ENCODE results near the gene ICE2. TPM values are rescaled to one million over a fixed set of nuclear protein-coding genes. Genes with fewer than 3 reads are reported as not detected.

The ICE2 gene
- total and polyA plus RNA-seq, 5 donors, result 11.0 to 31.3 (median 30.1) TPM

DNA sequence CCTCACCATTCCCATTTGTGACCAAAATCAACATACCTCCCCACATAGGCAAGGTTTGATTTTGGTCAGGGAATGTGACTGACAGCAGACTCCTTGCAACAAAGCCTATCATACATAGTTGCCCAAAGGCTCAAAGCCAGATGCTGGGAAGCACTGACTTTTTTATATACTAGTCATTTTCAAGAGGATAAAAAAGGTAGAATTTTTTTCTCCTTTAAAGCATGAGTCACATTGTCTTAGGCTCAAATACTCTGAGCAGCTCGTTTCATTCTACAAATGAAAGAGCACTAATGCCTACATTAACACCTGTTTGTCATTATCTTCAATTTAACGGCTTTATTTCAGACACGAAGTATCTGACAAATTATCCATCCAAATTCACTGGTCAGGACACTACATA is 36.2 kb downstream of the ICE2 start:
- no peaks in the 10 kb centered on the region for H3K4me1 ChIP-seq (ENCODE audit: control insufficient read depth, insufficient read depth, low read length)
- DNase-seq, result no peak
- intact Hi-C loops (cut with DNase I), result loop anchor here (5.0 to 10.0 kb wide), 2 partner anchors 85 to 88 kb away; no protein-coding TSS in a partner anchor
- no peaks in the 10 kb centered on the region for H3K27me3 ChIP-seq (ENCODE audit: control insufficient read depth, insufficient read depth)
- 80% methylated on average over 3 of the region's 3 CpGs for WGBS
- H3K27ac ChIP-seq (ENCODE audit: low read length), result no peak overlapping the region
- H3K9me3 ChIP-seq (ENCODE audit: control insufficient read depth, low read length), result no peaks in the 10 kb centered on the region
- no peak for ATAC-seq
- no peak overlapping the region for H3K4me3 ChIP-seq (ENCODE audit: low read length)

- intact Hi-C loops (cut with DNase I), result loop anchor here (5.0 to 10.0 kb wide), 2 partner anchors 85 to 87 kb away; no protein-coding TSS in a partner anchor
Measured at GRCh38 chr15:60442031-60442650, 36.8 kb downstream of the ICE2 start.

GRCh38 chr15:60441331-60441730 is 37.6 kb downstream of the ICE2 start:
- no peaks in the 10 kb centered on the region for H3K9me3 ChIP-seq (ENCODE audit: control insufficient read depth, low read length)
- WGBS, result 85% methylated on average over 1 of the region's 1 CpG
- no peaks in the 10 kb centered on the region for H3K27me3 ChIP-seq (ENCODE audit: control insufficient read depth, insufficient read depth)
- intact Hi-C loops (cut with DNase I), result loop anchor here (5.0 to 10.0 kb wide), 2 partner anchors 84 to 87 kb away; no protein-coding TSS in a partner anchor
- no peak overlapping the region for H3K27ac ChIP-seq (ENCODE audit: low read length)
- no peak for DNase-seq
- H3K4me1 ChIP-seq (ENCODE audit: control insufficient read depth, insufficient read depth, low read length), result no peaks in the 10 kb centered on the region
- ATAC-seq, result no peak
- H3K4me3 ChIP-seq (ENCODE audit: low read length), result no peak overlapping the region

More at GRCh38 chr15:60442031-60442650, 36.8 kb downstream of the ICE2 start:
- Histone ChIP-seq H3K4me3 (ENCODE audit: low read length) (no peak overlapping the region), H3K9me3 (ENCODE audit: control insufficient read depth, low read length) (no peaks in the 10 kb centered on the region), H3K4me1 (ENCODE audit: control insufficient read depth, insufficient read depth, low read length) (no peaks in the 10 kb centered on the region), H3K27me3 (ENCODE audit: control insufficient read depth, insufficient read depth) (no peaks in the 10 kb centered on the region), H3K27ac (ENCODE audit: low read length) (no peak overlapping the region)
- DNase-seq (no peak), ATAC-seq (no peak)
- 80% methylated on average over 2 of the region's 2 CpGs for WGBS

DNA sequence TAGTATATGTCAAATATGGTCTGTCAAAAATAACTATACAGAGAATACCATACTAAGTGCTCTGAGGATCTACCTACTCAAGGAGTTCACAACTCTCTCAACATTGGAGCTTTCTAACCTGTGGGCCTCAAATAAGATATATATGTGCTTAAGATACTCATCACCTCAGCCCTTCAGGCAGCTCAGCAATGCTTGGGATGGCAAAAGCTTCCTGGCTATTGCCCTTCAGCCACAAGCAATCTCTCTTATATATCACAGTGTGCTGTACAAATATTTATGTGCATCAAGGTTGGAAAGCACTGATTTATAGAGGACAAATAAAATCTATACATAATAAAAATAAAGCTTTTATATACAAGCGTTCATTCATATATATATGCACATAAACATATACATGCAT is 40.3 kb downstream of the ICE2 start:
- no peaks in the 10 kb centered on the region for H3K9me3 ChIP-seq (ENCODE audit: control insufficient read depth, low read length)
- WGBS, result 96% methylated on average over 1 of the region's 1 CpG
- no peak for DNase-seq
- no peak for ATAC-seq
- no peaks in the 10 kb centered on the region for H3K27me3 ChIP-seq (ENCODE audit: control insufficient read depth, insufficient read depth)
- H3K4me1 ChIP-seq (ENCODE audit: control insufficient read depth, insufficient read depth, low read length), result no peaks in the 10 kb centered on the region
- intact Hi-C loops (cut with DNase I), result no loop called here
- no peak overlapping the region for H3K27ac ChIP-seq (ENCODE audit: low read length)
- no peak overlapping the region for H3K4me3 ChIP-seq (ENCODE audit: low read length)

- intact Hi-C loops (cut with DNase I), result no loop called here
- no peak overlapping the region for H3K27ac ChIP-seq (ENCODE audit: low read length)
- H3K27me3 ChIP-seq (ENCODE audit: control insufficient read depth, insufficient read depth), result no peaks in the 10 kb centered on the region
- ATAC-seq (no peak), DNase-seq (no peak)
- H3K4me3 ChIP-seq (ENCODE audit: low read length), result no peak overlapping the region
- no peaks in the 10 kb centered on the region for H3K9me3 ChIP-seq (ENCODE audit: control insufficient read depth, low read length)
- H3K4me1 ChIP-seq (ENCODE audit: control insufficient read depth, insufficient read depth, low read length), result no peaks in the 10 kb centered on the region
- 96% methylated on average over 1 of the region's 1 CpG for WGBS
Measured at GRCh38 chr15:60428935-60429334, 50.0 kb downstream of the ICE2 start.

DNA sequence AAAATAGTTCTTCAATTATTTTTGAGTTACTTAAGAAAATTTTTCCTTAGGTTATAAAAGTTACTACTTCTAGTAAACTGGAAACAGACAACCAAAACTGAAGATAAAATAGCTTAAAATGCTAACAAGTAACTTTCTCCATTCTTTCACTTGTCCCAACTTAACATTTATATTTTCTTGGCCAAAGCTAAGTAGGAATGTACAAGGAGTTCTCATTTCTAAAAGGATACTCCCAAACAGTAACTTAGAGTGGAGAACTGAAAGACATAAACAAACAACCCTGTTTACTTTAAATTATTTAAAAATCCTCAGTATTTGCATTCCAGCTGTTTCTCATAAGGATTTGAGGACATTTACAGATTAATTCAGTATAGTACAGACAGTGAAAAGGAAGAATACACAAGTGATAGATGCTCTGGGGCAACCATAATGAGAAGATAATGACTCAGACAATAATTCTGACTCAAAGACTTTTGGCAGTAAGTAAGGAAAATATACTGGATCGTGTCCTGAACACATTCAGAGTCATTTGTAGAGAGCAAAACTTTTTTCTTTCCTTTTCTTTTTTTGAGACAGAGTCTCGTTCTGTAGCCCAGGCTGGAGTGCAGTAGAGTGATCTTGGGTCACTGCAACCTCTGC is 52.0 kb downstream of the ICE2 start:
- no peak for DNase-seq
- Histone ChIP-seq H3K4me3 (ENCODE audit: low read length) (no peak overlapping the region), H3K27me3 (ENCODE audit: control insufficient read depth, insufficient read depth) (no peaks in the 10 kb centered on the region), H3K4me1 (ENCODE audit: control insufficient read depth, insufficient read depth, low read length) (no peaks in the 10 kb centered on the region), H3K9me3 (ENCODE audit: control insufficient read depth, low read length) (no peaks in the 10 kb centered on the region), H3K27ac (ENCODE audit: low read length) (peak overlapping the region; percentile 68)
- WGBS, result 54% methylated on average over 2 of the region's 2 CpGs
- ATAC-seq, result peak; percentile 77
- intact Hi-C loops (cut with DNase I), result no loop called here

GRCh38 chr15:60425461-60425860 is 53.5 kb downstream of the ICE2 start:
- ATAC-seq (no peak), DNase-seq (no peak)
- Histone ChIP-seq H3K9me3 (ENCODE audit: control insufficient read depth, low read length) (no peaks in the 10 kb centered on the region), H3K27ac (ENCODE audit: low read length) (no peak overlapping the region), H3K27me3 (ENCODE audit: control insufficient read depth, insufficient read depth) (no peaks in the 10 kb centered on the region), H3K4me1 (ENCODE audit: control insufficient read depth, insufficient read depth, low read length) (no peaks in the 10 kb centered on the region), H3K4me3 (ENCODE audit: low read length) (no peak overlapping the region)
- 77% methylated on average over 2 of the region's 2 CpGs for WGBS
- intact Hi-C loops (cut with DNase I), result no loop called here

DNA sequence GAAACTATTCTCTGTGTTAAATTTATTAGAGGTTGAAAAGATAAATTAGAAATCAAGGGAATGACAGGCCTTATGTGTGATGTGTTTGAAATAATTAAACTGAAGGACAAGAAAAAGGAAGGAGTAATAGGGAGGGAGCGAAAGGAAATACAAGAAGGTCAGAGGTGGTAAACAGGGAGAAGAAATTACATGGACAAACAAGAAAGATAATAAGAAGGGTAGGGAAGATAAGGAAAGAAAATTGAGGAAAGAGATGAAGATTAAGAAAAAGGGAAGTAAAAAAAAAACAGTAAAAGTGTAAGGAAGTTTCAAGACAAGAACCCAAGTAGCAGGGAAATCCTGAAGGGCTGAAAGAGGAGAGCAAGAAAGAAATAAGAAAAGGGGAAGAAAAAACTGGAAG is 54.9 kb downstream of the ICE2 start:
- ATAC-seq, result no peak
- WGBS, result 100% methylated on average over 1 of the region's 1 CpG
- H3K4me3 ChIP-seq (ENCODE audit: low read length), result no peak overlapping the region
- DNase-seq, result no peak
- H3K4me1 ChIP-seq (ENCODE audit: control insufficient read depth, insufficient read depth, low read length), result no peaks in the 10 kb centered on the region
- no peaks in the 10 kb centered on the region for H3K9me3 ChIP-seq (ENCODE audit: control insufficient read depth, low read length)
- intact Hi-C loops (cut with DNase I), result no loop called here
- no peak overlapping the region for H3K27ac ChIP-seq (ENCODE audit: low read length)
- H3K27me3 ChIP-seq (ENCODE audit: control insufficient read depth, insufficient read depth), result no peaks in the 10 kb centered on the region

GRCh38 chr15:60423537-60423936 is 55.4 kb downstream of the ICE2 start:
- Histone ChIP-seq H3K4me3 (ENCODE audit: low read length) (no peak overlapping the region), H3K27me3 (ENCODE audit: control insufficient read depth, insufficient read depth) (no peaks in the 10 kb centered on the region), H3K4me1 (ENCODE audit: control insufficient read depth, insufficient read depth, low read length) (no peaks in the 10 kb centered on the region), H3K9me3 (ENCODE audit: control insufficient read depth, low read length) (no peaks in the 10 kb centered on the region), H3K27ac (ENCODE audit: low read length) (no peak overlapping the region)
- ATAC-seq (peak; percentile 55 to 69), DNase-seq (peak in 1 of 3 donors; percentile 33)
- intact Hi-C loops (cut with DNase I), result no loop called here
- 22% methylated on average over 2 of the region's 2 CpGs for WGBS

GRCh38 chr15:60421544-60421943 is 57.4 kb downstream of the ICE2 start:
- H3K27me3 ChIP-seq (ENCODE audit: control insufficient read depth, insufficient read depth), result no peaks in the 10 kb centered on the region
- no peak for ATAC-seq
- DNase-seq, result no peak
- 70% methylated on average over 1 of the region's 1 CpG for WGBS
- H3K9me3 ChIP-seq (ENCODE audit: control insufficient read depth, low read length), result no peaks in the 10 kb centered on the region
- H3K27ac ChIP-seq (ENCODE audit: low read length), result no peak overlapping the region
- H3K4me3 ChIP-seq (ENCODE audit: low read length), result no peak overlapping the region
- H3K4me1 ChIP-seq (ENCODE audit: control insufficient read depth, insufficient read depth, low read length), result no peaks in the 10 kb centered on the region
- intact Hi-C loops (cut with DNase I), result no loop called here

GRCh38 chr15:60420203-60420716 is 58.7 kb downstream of the ICE2 start:
- 84% methylated on average over 2 of the region's 2 CpGs for whole genome bisulfite sequencing
- Histone ChIP-seq H3K4me3 (ENCODE audit: low read length) (no peak overlapping the region), H3K27me3 (ENCODE audit: control insufficient read depth, insufficient read depth) (no peaks in the 10 kb centered on the region), H3K27ac (ENCODE audit: low read length) (no peak overlapping the region), H3K4me1 (ENCODE audit: control insufficient read depth, insufficient read depth, low read length) (no peaks in the 10 kb centered on the region), H3K9me3 (ENCODE audit: control insufficient read depth, low read length) (no peaks in the 10 kb centered on the region)
- DNase-seq (no peak), ATAC-seq (no peak)
- intact Hi-C loops (cut with DNase I), result no loop called here

Measured in right cardiac atrium (tissue), 5 donors.